EL (cell line): ENCODE results near the gene TCP11.

Source experiments
- DNase-seq: peaks from one replicate; pipeline ENCODE4 v3.0.0-alpha.2; 2016

TCP11 gene

GRCh38 chr6:35079311-35080000 lies 61.7 kb downstream of the TCP11 start:
- no peak for DNase-seq

GRCh38 chr6:35078896-35079295 lies 62.2 kb downstream of the TCP11 start:
- no peak for DNase-seq

GRCh38 chr6:35078226-35078850 lies 62.8 kb downstream of the TCP11 start:
- DNase-seq = no peak

GRCh38 chr6:35077713-35078105 lies 63.4 kb downstream of the TCP11 start:
- DNase-seq = no peak

GRCh38 chr6:35076997-35077712 lies 64.0 kb downstream of the TCP11 start:
- no peak for DNase-seq

- no peak for DNase-seq
These were observed 67.2 kb downstream of the TCP11 start for GRCh38 chr6:35073766-35074471.

- DNase-seq = no peak
These were observed 67.9 kb downstream of the TCP11 start for GRCh38 chr6:35073211-35073610.

- DNase-seq = no peak
These were observed 68.5 kb downstream of the TCP11 start for GRCh38 chr6:35072698-35073055.

GRCh38 chr6:35072051-35072697 lies 69.0 kb downstream of the TCP11 start:
- no peak for DNase-seq

GRCh38 chr6:35071347-35071994 lies 69.7 kb downstream of the TCP11 start:
- DNase-seq = no peak

- no peak for DNase-seq
These were observed 71.0 kb downstream of the TCP11 start for GRCh38 chr6:35070111-35070510.

GRCh38 chr6:35069262-35069661 lies 71.9 kb downstream of the TCP11 start:
- no peak for DNase-seq

- no peak for DNase-seq
These were observed 72.5 kb downstream of the TCP11 start for GRCh38 chr6:35068644-35069043.

- no peak for DNase-seq
These were observed 72.9 kb downstream of the TCP11 start for GRCh38 chr6:35068206-35068605.
